ENCODE measurements around the gene ALOX15. TPM values are rescaled to one million over a fixed set of nuclear protein-coding genes. Genes with fewer than 3 reads are reported as not detected.
"Not testable (repeated sequence)": the region's sequence is repeated elsewhere in the genome, so short reads cannot be mapped to it uniquely, and the experiment has no call there.

Gene ALOX15
- total RNA-seq, 1 donor from 2014 or later = 4.9 TPM

DNA sequence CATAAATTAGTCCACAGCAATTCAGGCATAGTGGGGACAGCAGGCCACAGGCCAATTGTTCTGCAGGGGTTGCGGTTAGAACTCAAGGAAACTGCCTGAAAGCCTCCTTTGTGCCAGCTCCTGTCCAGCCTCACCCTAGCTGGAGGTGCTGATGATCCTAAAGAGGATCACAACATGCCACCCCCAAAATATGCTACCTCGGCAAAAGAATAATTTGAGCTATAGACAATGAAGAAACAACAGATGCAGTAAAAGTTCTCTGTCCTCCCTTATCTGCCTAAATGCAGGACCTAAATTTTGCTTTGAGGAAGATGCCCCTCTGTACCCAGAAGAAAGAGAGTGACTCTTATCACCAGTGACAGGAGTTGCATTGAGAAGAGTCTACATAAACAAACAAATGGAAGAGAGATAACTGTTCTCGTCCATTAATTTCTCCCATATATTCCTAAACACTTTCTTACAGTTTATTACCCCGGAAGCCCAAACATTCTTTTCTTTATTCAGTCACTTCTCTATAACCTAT is 14.7 kb downstream of the ALOX15 start:
- Mint-ChIP-seq H3K36me3 (no peaks in the 10 kb centered on the region), H3K27me3 (peaks cover 5% of the 10 kb centered on the region), H3K4me1 (ENCODE audit: unreplicated experiment) (peaks cover 14% of the 10 kb centered on the region), H3K4me3 (no peak overlapping the region), H3K9me3 (no peaks in the 10 kb centered on the region), H3K27ac (no peak overlapping the region)
- TF ChIP-seq CTCF (conservative IDR thresholded peaks at IDR 0.05) = no peak
- no peak for DNase-seq (ENCODE audit: extremely low spot score, unreplicated experiment)

GRCh38 chr17:4625181-4625617 is 16.3 kb downstream of the ALOX15 start:
- no peaks in the 10 kb centered on the region for H3K36me3 Mint-ChIP-seq
- no peak for DNase-seq (ENCODE audit: extremely low spot score, unreplicated experiment)
- peaks cover 5% of the 10 kb centered on the region for H3K27me3 Mint-ChIP-seq
- no peak overlapping the region for H3K27ac Mint-ChIP-seq
- H3K4me1 Mint-ChIP-seq (ENCODE audit: unreplicated experiment) = peaks cover 14% of the 10 kb centered on the region
- no peak for TF ChIP-seq CTCF (conservative IDR thresholded peaks at IDR 0.05)
- no peaks in the 10 kb centered on the region for H3K9me3 Mint-ChIP-seq
- H3K4me3 Mint-ChIP-seq = no peak overlapping the region

DNA sequence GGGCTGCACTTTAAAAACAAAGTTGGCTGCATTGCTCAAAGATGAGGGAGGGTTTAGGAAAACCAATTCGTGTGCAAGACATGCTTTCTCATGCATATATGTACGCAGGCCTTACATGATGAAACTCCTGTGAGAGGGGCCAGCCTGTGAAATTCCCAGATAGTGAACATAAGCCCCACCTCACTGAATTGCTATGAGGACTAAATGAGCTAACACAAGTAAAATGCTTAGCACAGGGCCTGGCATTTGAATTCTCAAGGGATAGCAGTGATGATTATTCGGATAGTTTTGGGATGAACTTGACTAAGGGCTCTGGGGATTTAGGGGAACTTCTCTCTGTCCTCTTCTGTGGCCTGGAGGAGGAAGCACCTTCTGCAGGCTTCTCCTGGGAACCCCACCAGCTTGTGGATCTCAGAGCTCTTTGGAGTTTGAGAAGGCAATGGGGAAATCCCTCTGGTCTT is 17.0 kb downstream of the ALOX15 start:
- not testable (repeated sequence) for H3K4me3 Mint-ChIP-seq; H3K36me3 Mint-ChIP-seq; DNase-seq (ENCODE audit: extremely low spot score, unreplicated experiment)

DNA sequence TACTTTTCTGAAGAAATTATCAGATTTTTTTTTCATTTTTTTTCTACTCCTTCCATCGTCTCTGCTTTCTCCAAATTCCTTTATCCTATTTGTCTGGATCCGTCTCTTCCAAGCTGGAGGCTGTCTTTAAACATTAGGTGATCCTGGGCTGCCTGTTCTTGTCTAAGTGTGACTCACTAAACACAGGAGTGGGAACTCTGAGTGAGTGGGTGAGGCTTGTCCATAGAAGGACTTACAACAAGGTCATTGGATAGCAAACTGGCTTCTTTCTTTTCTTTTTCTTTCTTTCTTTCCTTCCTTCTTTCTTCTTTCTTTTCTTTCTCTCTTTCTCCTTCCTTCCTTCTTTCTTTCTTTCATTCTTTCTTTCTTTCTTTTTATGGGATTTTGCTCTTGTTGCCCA is 18.2 kb downstream of the ALOX15 start:
- Mint-ChIP-seq H3K27me3 (peaks cover 5% of the 10 kb centered on the region), H3K4me3 (no peak overlapping the region), H3K4me1 (ENCODE audit: unreplicated experiment) (peaks cover 14% of the 10 kb centered on the region), H3K27ac (no peak overlapping the region), H3K36me3 (no peaks in the 10 kb centered on the region), H3K9me3 (no peaks in the 10 kb centered on the region)
- DNase-seq (ENCODE audit: extremely low spot score, unreplicated experiment) = no peak
- no peak for TF ChIP-seq CTCF (conservative IDR thresholded peaks at IDR 0.05)

More for the DNA sequence above, 17.0 kb downstream of the ALOX15 start:
- not testable (repeated sequence) for H3K27me3 Mint-ChIP-seq, H3K27ac Mint-ChIP-seq, H3K9me3 Mint-ChIP-seq
- H3K4me1 Mint-ChIP-seq (ENCODE audit: unreplicated experiment) = peaks cover 14% of the 10 kb centered on the region

DNA sequence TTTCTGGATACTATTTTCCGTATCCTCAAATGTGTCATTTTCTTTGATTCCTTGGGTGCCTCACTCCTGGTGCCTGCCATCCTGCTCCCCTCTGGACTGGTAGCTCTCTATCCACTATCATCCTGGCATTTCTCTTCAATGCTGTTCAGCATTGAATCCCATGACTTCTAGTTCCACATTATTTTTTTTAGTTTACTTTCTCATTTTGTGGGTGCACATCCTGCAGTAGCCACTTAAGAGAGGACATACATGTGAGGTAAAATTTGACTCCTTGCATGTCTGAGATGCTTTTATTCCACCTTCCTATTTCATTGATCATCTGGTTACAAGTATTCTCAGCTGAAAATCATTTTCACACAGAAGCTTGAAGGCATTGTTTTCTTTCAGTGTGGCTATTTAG is 19.1 kb downstream of the ALOX15 start:
- peaks cover 22% of the 10 kb centered on the region for H3K4me1 Mint-ChIP-seq (ENCODE audit: unreplicated experiment)
- TF ChIP-seq CTCF (conservative IDR thresholded peaks at IDR 0.05) = no peak
- no peaks in the 10 kb centered on the region for H3K9me3 Mint-ChIP-seq
- H3K36me3 Mint-ChIP-seq = no peaks in the 10 kb centered on the region
- H3K27ac Mint-ChIP-seq = no peak overlapping the region
- H3K4me3 Mint-ChIP-seq = no peak overlapping the region
- peaks cover 5% of the 10 kb centered on the region for H3K27me3 Mint-ChIP-seq
- no peak for DNase-seq (ENCODE audit: extremely low spot score, unreplicated experiment)

DNA sequence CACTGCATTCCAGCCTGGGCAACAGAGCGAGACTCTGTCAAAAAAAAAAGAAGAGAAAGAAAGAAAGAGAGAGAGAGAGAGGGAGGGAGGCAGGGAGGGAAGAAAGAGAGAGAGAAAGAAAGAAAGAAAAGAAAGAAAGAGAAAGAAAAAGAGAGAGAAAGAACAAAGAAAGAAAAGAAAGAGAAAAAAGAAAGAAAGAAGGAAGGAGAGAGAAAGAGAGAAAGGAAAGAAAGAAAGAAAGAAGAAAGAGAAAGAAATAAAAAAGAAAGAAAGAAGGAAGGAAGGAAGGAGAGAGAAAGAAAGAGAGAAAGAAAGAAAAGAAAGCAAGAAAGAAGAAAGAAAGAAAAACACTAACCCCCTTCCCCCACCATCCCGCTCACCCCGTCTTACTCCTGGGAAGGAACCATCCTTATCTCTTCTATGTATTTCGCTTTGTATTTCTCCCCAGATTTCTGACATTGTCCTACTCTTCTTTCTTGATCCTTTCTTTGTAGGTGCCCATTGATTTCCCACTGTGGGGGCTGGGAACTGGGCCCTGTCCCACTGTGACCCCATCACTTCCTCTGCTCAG is 20.9 kb downstream of the ALOX15 start:
- Mint-ChIP-seq H3K4me3 (no peak overlapping the region), H3K9me3 (no peaks in the 10 kb centered on the region), H3K27me3 (no peaks in the 10 kb centered on the region), H3K4me1 (ENCODE audit: unreplicated experiment) (peaks cover 23% of the 10 kb centered on the region), H3K36me3 (no peaks in the 10 kb centered on the region), H3K27ac (no peak overlapping the region)
- no peak for DNase-seq (ENCODE audit: extremely low spot score, unreplicated experiment)
- TF ChIP-seq CTCF (conservative IDR thresholded peaks at IDR 0.05) = no peak

All from type B pancreatic cell (in vitro differentiated cells).